ENCODE data around the gene KRIT1. TPM values are rescaled to one million over a fixed set of nuclear protein-coding genes. Genes with fewer than 3 reads are reported as not detected.

KRIT1 gene
- total RNA-seq (118 TPM), polyA plus RNA-seq (29.8 TPM)

GRCh38 chr7:92245487-92246359, at the start of gene KRIT1, which contains the start of gene ANKIB1:
Gene KRIT1 (minus strand): TSS chr7:92245914. CDS start chr7:92242135, 3,779 bp downstream.
Gene ANKIB1 (plus strand): TSS chr7:92245974. CDS start chr7:92294979, 49,005 bp downstream.
- Histone ChIP-seq H3K4me3 (ENCODE audit: low read depth, low read length) (peak within 1 kb of the TSS; percentile 96), H3K36me3 (ENCODE audit: insufficient read depth) (no peaks in the 10 kb centered on the region), H3K27ac (ENCODE audit: low read depth) (peak within 1 kb of the TSS; percentile 96), H3K4me1 (ENCODE audit: insufficient read depth) (no peaks in the 10 kb centered on the region)
- peak; percentile 67 for DNase-seq (ENCODE audit: extremely low spot score)
- WGBS = under 1% methylated on average over 71 of the region's 71 CpGs

- Histone ChIP-seq H3K4me1 (ENCODE audit: insufficient read depth) (no peaks in the 10 kb centered on the region), H3K27ac (ENCODE audit: low read depth) (no peak overlapping the region), H3K36me3 (ENCODE audit: insufficient read depth) (no peaks in the 10 kb centered on the region), H3K4me3 (ENCODE audit: low read depth, low read length) (no peak overlapping the region)
- 55% methylated on average over 1 of the region's 1 CpG for WGBS
- no peak for DNase-seq (ENCODE audit: extremely low spot score)
Measured at GRCh38 chr7:92295391-92295790, 49.7 kb upstream of the KRIT1 start.

DNA sequence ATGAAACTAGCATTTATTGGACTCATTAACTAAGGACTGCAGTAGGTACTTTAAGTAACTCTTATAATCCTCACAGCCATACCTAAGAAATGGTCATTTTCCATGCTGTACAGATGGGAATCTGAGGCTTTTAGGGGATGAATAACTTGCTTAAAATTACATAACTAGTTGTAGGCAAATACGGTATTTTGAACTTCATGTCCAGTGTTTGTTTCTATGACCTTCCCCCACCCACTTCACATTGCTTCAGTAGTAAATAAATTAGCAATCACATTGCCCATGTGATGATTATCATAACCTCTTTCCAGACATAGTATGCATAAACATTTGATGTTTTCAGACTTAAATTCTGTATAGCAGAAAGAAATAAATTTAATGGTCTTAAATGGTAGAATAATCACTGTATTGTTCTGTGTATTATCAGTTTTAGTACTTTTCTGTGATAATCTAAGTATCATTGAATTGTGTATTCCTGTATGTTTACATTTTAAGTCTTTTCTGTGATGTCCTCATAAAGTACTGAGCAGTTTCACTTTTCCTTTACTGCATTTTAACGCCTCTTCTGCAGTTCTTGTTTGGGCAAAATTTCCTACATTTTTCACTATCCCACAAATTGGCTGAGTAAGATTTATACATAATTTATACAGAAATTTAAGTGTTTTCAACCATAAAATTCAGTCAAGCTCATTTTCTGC, 48.3 kb upstream of the KRIT1 start:
- Histone ChIP-seq H3K36me3 (ENCODE audit: insufficient read depth) (no peaks in the 10 kb centered on the region), H3K27ac (ENCODE audit: low read depth) (no peak overlapping the region)

DNA sequence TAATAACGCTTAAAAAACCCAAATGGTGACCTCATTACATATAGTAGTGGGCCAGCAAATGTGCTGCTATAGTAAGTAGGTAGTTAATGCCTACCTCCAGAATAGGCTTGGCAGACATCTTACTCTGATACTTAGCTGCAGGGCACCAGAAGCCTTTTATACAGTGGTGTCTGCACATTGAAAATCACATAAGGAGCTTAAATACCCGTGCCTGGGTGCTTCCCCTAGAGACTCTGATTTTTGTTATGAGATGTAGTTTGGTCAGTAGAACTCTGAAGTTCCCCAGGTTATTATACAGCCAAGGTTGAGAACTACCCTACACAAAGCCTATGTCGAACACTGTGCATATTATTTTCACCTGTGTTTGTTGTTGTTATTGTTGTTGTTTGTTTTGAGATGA, 47.3 kb upstream of the KRIT1 start:
- Histone ChIP-seq H3K27ac (ENCODE audit: low read depth) (no peak overlapping the region), H3K4me1 (ENCODE audit: insufficient read depth) (no peaks in the 10 kb centered on the region), H3K4me3 (ENCODE audit: low read depth, low read length) (no peak overlapping the region), H3K36me3 (ENCODE audit: insufficient read depth) (no peaks in the 10 kb centered on the region)
- DNase-seq (ENCODE audit: extremely low spot score) = no peak
- WGBS = 79% methylated on average over 3 of the region's 3 CpGs

More for the DNA sequence above, 48.3 kb upstream of the KRIT1 start:
- WGBS = 46% methylated on average over 2 of the region's 2 CpGs
- Histone ChIP-seq H3K4me1 (ENCODE audit: insufficient read depth) (no peaks in the 10 kb centered on the region), H3K4me3 (ENCODE audit: low read depth, low read length) (no peak overlapping the region)
- no peak for DNase-seq (ENCODE audit: extremely low spot score)

DNA sequence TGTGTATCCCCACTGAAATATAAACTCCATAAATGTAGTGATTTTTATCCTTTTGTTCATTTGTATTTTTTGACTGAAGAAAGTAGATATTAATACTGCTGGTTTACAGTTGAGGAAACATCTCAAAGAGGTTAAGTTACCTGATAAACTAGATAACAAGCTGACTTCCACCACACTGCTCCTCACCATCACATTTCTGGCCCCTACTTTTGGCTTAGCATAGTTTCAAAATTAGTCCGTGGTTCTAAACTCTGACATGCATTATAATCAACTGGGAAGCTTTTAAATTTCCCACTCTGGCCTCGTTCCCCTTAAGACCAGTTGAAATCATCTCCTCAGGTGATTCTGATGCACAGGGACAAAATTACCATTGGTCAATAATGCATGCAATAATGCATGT, 43.6 kb upstream of the KRIT1 start:
- no peak overlapping the region for H3K27ac ChIP-seq (ENCODE audit: low read depth)

DNA sequence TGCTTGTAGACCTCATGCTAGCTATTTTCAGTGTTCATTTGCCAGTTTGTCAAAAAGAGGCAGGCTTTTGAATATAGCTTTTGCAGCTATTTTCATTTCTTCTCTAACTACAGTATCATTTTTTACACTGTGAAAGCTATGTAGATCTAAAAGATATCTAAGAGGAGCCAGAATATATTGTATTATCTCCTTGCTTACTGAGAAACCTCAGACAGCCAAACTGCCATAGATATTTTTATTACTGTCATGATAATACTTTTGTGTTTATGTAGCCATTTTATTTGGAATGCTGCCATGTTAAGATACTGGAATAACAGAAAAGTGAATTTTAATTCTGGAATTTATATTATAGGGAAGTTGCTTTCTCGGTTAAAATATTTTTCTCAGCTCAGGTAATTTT, 37.2 kb upstream of the KRIT1 start:
- DNase-seq (ENCODE audit: extremely low spot score) = no peak
- Histone ChIP-seq H3K4me1 (ENCODE audit: insufficient read depth) (no peaks in the 10 kb centered on the region), H3K4me3 (ENCODE audit: low read depth, low read length) (no peak overlapping the region), H3K36me3 (ENCODE audit: insufficient read depth) (no peaks in the 10 kb centered on the region), H3K27ac (ENCODE audit: low read depth) (no peak overlapping the region)
- WGBS = 32% methylated on average over 1 of the region's 1 CpG

More for the DNA sequence above, 43.6 kb upstream of the KRIT1 start:
- Histone ChIP-seq H3K36me3 (ENCODE audit: insufficient read depth) (no peaks in the 10 kb centered on the region), H3K4me3 (ENCODE audit: low read depth, low read length) (no peak overlapping the region), H3K4me1 (ENCODE audit: insufficient read depth) (no peaks in the 10 kb centered on the region)
- DNase-seq (ENCODE audit: extremely low spot score) = no peak
- 94% methylated on average over 2 of the region's 2 CpGs for WGBS

DNA sequence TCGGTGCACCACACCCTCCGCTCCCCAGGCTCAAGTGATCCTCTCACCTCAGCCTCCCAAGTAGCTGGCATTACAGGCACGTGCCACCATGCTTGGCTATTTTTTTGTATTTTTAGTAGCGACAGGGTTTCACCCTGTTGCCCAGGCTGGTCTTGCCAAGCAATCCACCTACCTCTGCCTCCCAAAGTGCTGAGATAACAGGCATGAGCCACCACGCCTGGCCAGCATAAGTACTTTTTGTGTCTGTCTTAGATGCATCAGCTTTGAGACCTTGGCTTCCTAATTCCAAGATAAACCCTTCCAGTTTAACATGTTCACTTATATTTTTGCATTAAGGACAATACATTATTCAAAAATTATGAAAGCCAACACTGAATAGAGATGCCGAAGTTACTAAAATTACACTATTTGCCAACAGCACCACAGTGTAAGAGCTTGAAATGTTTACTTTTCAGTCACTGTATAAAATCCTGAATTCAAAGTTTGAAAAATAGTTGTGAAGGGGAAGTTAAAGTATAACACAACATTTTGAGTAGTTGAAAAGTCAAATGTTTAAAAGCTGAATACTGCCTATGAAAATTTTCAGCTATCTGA, 36.6 kb upstream of the KRIT1 start:
- DNase-seq (ENCODE audit: extremely low spot score) = no peak
- no peak overlapping the region for H3K4me3 ChIP-seq (ENCODE audit: low read depth, low read length)
- WGBS = 81% methylated on average over 6 of the region's 6 CpGs
- no peak overlapping the region for H3K27ac ChIP-seq (ENCODE audit: low read depth)
- no peaks in the 10 kb centered on the region for H3K36me3 ChIP-seq (ENCODE audit: insufficient read depth)
- H3K4me1 ChIP-seq (ENCODE audit: insufficient read depth) = no peaks in the 10 kb centered on the region

DNA sequence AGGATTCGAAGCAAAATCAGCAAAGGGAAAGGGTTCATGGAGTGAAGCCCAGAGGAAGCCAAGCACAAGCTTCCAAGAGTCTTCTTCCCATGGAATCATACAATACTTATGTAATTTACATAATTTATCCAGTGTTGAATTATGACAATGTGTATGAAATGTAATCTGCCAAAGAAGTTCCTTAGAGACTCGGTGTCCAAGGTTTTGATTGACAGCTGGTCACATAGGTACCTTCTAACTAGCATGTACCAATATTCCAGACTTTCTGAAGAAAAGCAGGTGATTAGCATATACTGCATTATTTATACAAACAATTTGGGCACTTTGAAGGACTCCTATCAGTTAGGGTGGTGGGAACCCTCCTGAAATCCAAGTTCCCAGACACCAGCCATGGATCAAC, 35.3 kb upstream of the KRIT1 start:
- no peaks in the 10 kb centered on the region for H3K36me3 ChIP-seq (ENCODE audit: insufficient read depth)
- WGBS = 97% methylated on average over 2 of the region's 2 CpGs
- H3K27ac ChIP-seq (ENCODE audit: low read depth) = no peak overlapping the region
- no peak overlapping the region for H3K4me3 ChIP-seq (ENCODE audit: low read depth, low read length)
- no peak for DNase-seq (ENCODE audit: extremely low spot score)
- H3K4me1 ChIP-seq (ENCODE audit: insufficient read depth) = no peaks in the 10 kb centered on the region

GRCh38 chr7:92279396-92280031, 33.8 kb upstream of the KRIT1 start:
- 70% methylated on average over 2 of the region's 2 CpGs for WGBS
- no peaks in the 10 kb centered on the region for H3K4me1 ChIP-seq (ENCODE audit: insufficient read depth)
- DNase-seq (ENCODE audit: extremely low spot score) = no peak
- no peak overlapping the region for H3K27ac ChIP-seq (ENCODE audit: low read depth)
- H3K36me3 ChIP-seq (ENCODE audit: insufficient read depth) = no peaks in the 10 kb centered on the region
- H3K4me3 ChIP-seq (ENCODE audit: low read depth, low read length) = no peak overlapping the region

DNA sequence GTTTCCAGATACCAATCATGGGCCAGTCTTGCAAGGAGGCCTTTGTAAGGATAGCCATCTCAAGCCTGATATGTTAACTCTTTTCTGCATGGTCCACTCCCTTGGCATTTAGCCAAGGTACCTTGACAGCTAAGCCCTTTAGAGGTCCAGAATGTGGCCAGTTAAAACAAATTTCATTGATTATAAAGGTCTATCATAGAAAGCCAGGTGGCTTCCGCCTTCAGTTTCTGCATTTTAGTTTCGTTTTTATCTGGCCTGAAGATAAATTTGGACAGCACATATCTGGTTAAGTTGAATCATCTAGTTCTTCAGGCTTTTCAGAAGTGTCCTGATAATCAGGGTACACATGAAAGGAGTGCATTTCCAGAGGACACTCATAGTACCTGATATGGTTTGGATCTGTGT, 30.7 kb upstream of the KRIT1 start:
- 85% methylated on average over 2 of the region's 2 CpGs for WGBS
- no peaks in the 10 kb centered on the region for H3K4me1 ChIP-seq (ENCODE audit: insufficient read depth)
- no peak overlapping the region for H3K27ac ChIP-seq (ENCODE audit: low read depth)
- no peak overlapping the region for H3K4me3 ChIP-seq (ENCODE audit: low read depth, low read length)
- no peaks in the 10 kb centered on the region for H3K36me3 ChIP-seq (ENCODE audit: insufficient read depth)
- no peak for DNase-seq (ENCODE audit: extremely low spot score)

DNA sequence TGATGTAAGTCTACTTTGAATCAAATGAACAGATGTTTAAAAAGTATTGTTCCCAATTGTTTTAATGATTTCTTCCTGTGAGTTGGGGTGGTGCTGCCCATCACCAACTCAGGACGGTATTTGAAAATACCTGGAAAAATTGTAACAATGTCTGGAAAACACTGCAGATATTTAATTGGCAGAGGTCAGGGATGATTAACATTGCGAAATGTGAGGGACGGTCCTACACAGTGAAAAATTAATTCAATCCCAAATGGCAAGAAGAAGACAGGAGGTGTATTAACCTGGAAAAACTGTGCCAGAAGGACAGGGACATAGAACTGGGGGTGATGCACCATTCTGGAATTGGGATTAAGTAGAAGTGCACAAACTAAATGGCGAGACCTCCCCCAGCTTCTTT, 29.6 kb upstream of the KRIT1 start:
- Histone ChIP-seq H3K4me1 (ENCODE audit: insufficient read depth) (no peaks in the 10 kb centered on the region), H3K27ac (ENCODE audit: low read depth) (no peak overlapping the region), H3K36me3 (ENCODE audit: insufficient read depth) (no peaks in the 10 kb centered on the region), H3K4me3 (ENCODE audit: low read depth, low read length) (no peak overlapping the region)
- WGBS = 95% methylated on average over 4 of the region's 4 CpGs
- DNase-seq (ENCODE audit: extremely low spot score) = no peak

- Histone ChIP-seq H3K36me3 (ENCODE audit: insufficient read depth) (no peaks in the 10 kb centered on the region), H3K4me1 (ENCODE audit: insufficient read depth) (no peaks in the 10 kb centered on the region), H3K4me3 (ENCODE audit: low read depth, low read length) (no peak overlapping the region), H3K27ac (ENCODE audit: low read depth) (no peak overlapping the region)
- no peak for DNase-seq (ENCODE audit: extremely low spot score)
- WGBS = 96% methylated on average over 1 of the region's 1 CpG
Measured at GRCh38 chr7:92268921-92269320, 23.2 kb upstream of the KRIT1 start.

DNA sequence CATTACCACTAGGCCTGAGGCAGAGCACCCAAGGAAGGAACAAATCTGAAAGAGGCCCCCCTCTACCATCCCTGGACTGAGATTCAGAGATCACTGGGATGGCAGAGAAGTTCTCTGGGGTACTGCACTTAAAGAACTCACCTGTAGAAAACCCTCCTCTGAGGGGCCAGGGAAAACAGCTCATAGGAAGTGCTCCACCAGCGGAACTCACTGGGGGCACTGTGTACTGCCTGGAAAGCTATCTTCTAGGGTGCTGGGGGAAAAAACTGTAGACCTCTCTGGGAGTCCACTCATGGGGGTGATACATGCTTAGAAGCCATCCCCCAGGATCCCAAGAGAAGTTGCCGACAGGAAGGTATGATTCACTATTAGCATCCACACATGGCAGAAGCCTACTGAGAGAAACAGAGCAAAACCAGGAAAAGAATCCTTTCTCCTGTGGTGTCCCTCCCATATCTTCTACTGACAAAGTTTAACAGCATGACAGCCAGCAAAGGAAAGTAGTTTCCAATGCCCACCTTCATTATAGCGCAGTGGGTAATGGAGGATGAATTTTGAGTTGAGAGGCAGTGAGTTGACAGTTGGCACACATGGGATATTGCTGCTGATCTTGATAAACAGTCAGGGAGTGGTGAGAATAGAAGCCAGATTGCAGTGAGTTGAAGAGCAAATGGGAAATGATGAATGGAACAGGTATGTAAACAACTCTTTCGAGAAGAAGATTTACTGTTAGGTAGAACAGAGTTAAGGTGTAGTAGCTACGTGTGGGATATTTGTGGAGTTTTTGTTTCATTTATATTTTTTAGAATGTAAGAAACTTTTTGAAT, 20.9 kb upstream of the KRIT1 start:
- peaks cover 1% of the 10 kb centered on the region for H3K4me1 ChIP-seq (ENCODE audit: insufficient read depth)
- H3K36me3 ChIP-seq (ENCODE audit: insufficient read depth) = no peaks in the 10 kb centered on the region
- 90% methylated on average over 5 of the region's 5 CpGs for WGBS
- no peak for DNase-seq (ENCODE audit: extremely low spot score)
- H3K27ac ChIP-seq (ENCODE audit: low read depth) = no peak overlapping the region
- H3K4me3 ChIP-seq (ENCODE audit: low read depth, low read length) = no peak overlapping the region
